Urinary bladder (tissue), 4 donors: ENCODE results near the gene TGFBR3L. TPM values are rescaled to one million over a fixed set of nuclear protein-coding genes. Genes with fewer than 3 reads are reported as not detected.

ENCODE experiments used
- DNase-seq: peaks from one replicate; pipeline ENCODE4 v3.0.0-alpha.2; 2015; ENCODE audit errors: extremely low spot score
- H3K27ac ChIP-seq: one replicate; pipeline ENCODE4 v1.5.1; 2013; ENCODE audit warnings: low read depth, mild to moderate bottlenecking, moderate library complexity
- H3K36me3 ChIP-seq: one replicate; pipeline ENCODE4 v1.6.1; 2013; ENCODE audit warnings: mild to moderate bottlenecking, moderate library complexity; ENCODE audit not compliant: insufficient read depth
- H3K4me1 ChIP-seq: one replicate; pipeline ENCODE4 v1.6.1; 2013; ENCODE audit warnings: mild to moderate bottlenecking, moderate library complexity; ENCODE audit not compliant: insufficient read depth
- H3K4me3 ChIP-seq: one replicate; pipeline ENCODE4 v1.5.1; 2013; ENCODE audit warnings: low read depth, low read length
- WGBS: extraction: QIAGEN DNeasy Blood & Tissue Kit; methylation state at CpG from one replicate; pipeline ENCODE4 v1.1.7; 2013; 5-methylcytosine and 5-hydroxymethylcytosine counted together
- polyA plus RNA-seq: library from polyadenylated mRNA; stranded (reverse); fragments of 200-250 nt; gene quantifications from one replicate; pipeline ENCODE4 v1.2.3, GENCODE V29; 2013
- total RNA-seq: library from RNA; depleted of rRNA; stranded (reverse); fragments of >200 nt; gene quantifications from one replicate; pipeline ENCODE4 v1.2.3, GENCODE V29; 2014
- donor health status: healthy with polysubstance abuse.
- donor health status: healthy.

Gene TGFBR3L
- total and polyA plus RNA-seq, 2 donors: 2.6 TPM; not detected in 1

GRCh38 chr19:7965921-7966665 is 51.5 kb downstream of the TGFBR3L start:
- no peak overlapping the region for H3K27ac ChIP-seq
- WGBS: 93% methylated on average over 12 of the region's 12 CpGs

GRCh38 chr19:7968008-7968795 is 53.6 kb downstream of the TGFBR3L start:
- no peak overlapping the region for H3K27ac ChIP-seq
- DNase-seq: no peak
- peaks cover 3% of the 10 kb centered on the region for H3K36me3 ChIP-seq
- 90% methylated on average over 15 of the region's 15 CpGs for WGBS
- no peaks in the 10 kb centered on the region for H3K4me1 ChIP-seq
- no peak overlapping the region for H3K4me3 ChIP-seq

More at GRCh38 chr19:7965921-7966665, 51.5 kb downstream of the TGFBR3L start:
- DNase-seq: no peak
- Histone ChIP-seq H3K4me3 (no peak overlapping the region), H3K4me1 (no peaks in the 10 kb centered on the region), H3K36me3 (peaks cover 3% of the 10 kb centered on the region)

Other genes starting within 250 kb of the TGFBR3L start
- gene RETN, start 245.8 kb upstream of the TGFBR3L start, total RNA-seq: 2.3 TPM
- gene RETN, start 245.8 kb upstream of the TGFBR3L start, polyA plus RNA-seq: 17.8 TPM
- 0.26 TPM for gene MCEMP1, start 237.7 kb upstream of the TGFBR3L start, total RNA-seq
- 1.1 TPM for gene MCEMP1, start 237.7 kb upstream of the TGFBR3L start, polyA plus RNA-seq
- gene TRAPPC5, start 234.0 kb upstream of the TGFBR3L start, total RNA-seq: 21.6 TPM
- 112 TPM for gene TRAPPC5, start 234.0 kb upstream of the TGFBR3L start, polyA plus RNA-seq
- gene FCER2, start 212.7 kb upstream of the TGFBR3L start, total RNA-seq: 0.21 TPM
- gene FCER2, start 212.7 kb upstream of the TGFBR3L start, polyA plus RNA-seq: 0.90 TPM
- 0.48 TPM for gene CLEC4G, start 182.7 kb upstream of the TGFBR3L start, total RNA-seq
- 1.1 TPM for gene CLEC4G, start 182.7 kb upstream of the TGFBR3L start, polyA plus RNA-seq
- 6.2 TPM for gene CD209, start 167.3 kb upstream of the TGFBR3L start, total RNA-seq
- 5.3 TPM for gene CD209, start 167.3 kb upstream of the TGFBR3L start, polyA plus RNA-seq
- not detected for gene CLEC4M, start 151.6 kb upstream of the TGFBR3L start, total RNA-seq
- gene CLEC4M, start 151.6 kb upstream of the TGFBR3L start, polyA plus RNA-seq: not detected
- gene EVI5L, start 84.6 kb upstream of the TGFBR3L start, total RNA-seq: 7.8 TPM
- 21.1 TPM for gene EVI5L, start 84.6 kb upstream of the TGFBR3L start, polyA plus RNA-seq
- 0.11 TPM for gene PRR36, start 40.4 kb upstream of the TGFBR3L start, total RNA-seq
- 0.10 TPM for gene PRR36, start 40.4 kb upstream of the TGFBR3L start, polyA plus RNA-seq
- gene LRRC8E, start 26.3 kb upstream of the TGFBR3L start, total RNA-seq: 1.3 TPM
- gene LRRC8E, start 26.3 kb upstream of the TGFBR3L start, polyA plus RNA-seq: 1.1 TPM
- 9.8 TPM for gene MAP2K7, start 11.0 kb upstream of the TGFBR3L start, total RNA-seq
- gene MAP2K7, start 11.0 kb upstream of the TGFBR3L start, polyA plus RNA-seq: 31.0 TPM
- 6.8 TPM for gene SNAPC2, start 5.5 kb downstream of the TGFBR3L start, total RNA-seq
- gene SNAPC2, start 5.5 kb downstream of the TGFBR3L start, polyA plus RNA-seq: 55.6 TPM
- 0.63 TPM for gene CTXN1, start 11.3 kb downstream of the TGFBR3L start, total RNA-seq
- gene CTXN1, start 11.3 kb downstream of the TGFBR3L start, polyA plus RNA-seq: 22.1 TPM
- 31.2 TPM for gene TIMM44, start 28.8 kb downstream of the TGFBR3L start, total RNA-seq
- 60.2 TPM for gene TIMM44, start 28.8 kb downstream of the TGFBR3L start, polyA plus RNA-seq
- 41.1 TPM for gene ELAVL1, start 90.8 kb downstream of the TGFBR3L start, total RNA-seq
- 36.7 TPM for gene ELAVL1, start 90.8 kb downstream of the TGFBR3L start, polyA plus RNA-seq
- gene CCL25, start 137.9 kb downstream of the TGFBR3L start, total RNA-seq: not detected
- not detected for gene CCL25, start 137.9 kb downstream of the TGFBR3L start, polyA plus RNA-seq
- 2.3 TPM for gene FBN3, start 234.8 kb downstream of the TGFBR3L start, total RNA-seq
- gene FBN3, start 234.8 kb downstream of the TGFBR3L start, polyA plus RNA-seq: not detected